GM21360 (cell line): ENCODE measurements around the gene CDK14.
"Not testable (repeated sequence)": the region's sequence is repeated elsewhere in the genome, so short reads cannot be mapped to it uniquely, and the experiment has no call there.

Source experiments
- ATAC-seq: cut with Tn5 transposase; IDR thresholded peaks from one replicate; pipeline ENCODE4 v1.9.1; 2021; ENCODE audit warnings: mild to moderate bottlenecking, moderate library complexity; ENCODE audit not compliant: unreplicated experiment

CDK14 gene

GRCh38 chr7:90629297-90629918, 33.3 kb downstream of the CDK14 start:
- peak; percentile 71 for ATAC-seq

GRCh38 chr7:90631502-90631901, 35.4 kb downstream of the CDK14 start:
- no peak for ATAC-seq

GRCh38 chr7:90639683-90640082, 43.6 kb downstream of the CDK14 start:
- not testable (repeated sequence) for ATAC-seq

- no peak for ATAC-seq
Measured at GRCh38 chr7:90642978-90643377, 46.9 kb downstream of the CDK14 start.

GRCh38 chr7:90645784-90646183, 49.7 kb downstream of the CDK14 start:
- ATAC-seq, result no peak

- ATAC-seq, result no peak
Measured at GRCh38 chr7:90648107-90648506, 52.0 kb downstream of the CDK14 start.

- ATAC-seq, result no peak
Measured at GRCh38 chr7:90648834-90649233, 52.7 kb downstream of the CDK14 start.

- no peak for ATAC-seq
Measured at GRCh38 chr7:90654718-90655427, 58.8 kb downstream of the CDK14 start.

GRCh38 chr7:90655566-90655965, 59.4 kb downstream of the CDK14 start:
- ATAC-seq, result peak; percentile 61

- ATAC-seq, result no peak
Measured at GRCh38 chr7:90657481-90657880, 61.4 kb downstream of the CDK14 start.

GRCh38 chr7:90660100-90660499, 64.0 kb downstream of the CDK14 start:
- ATAC-seq, result no peak

GRCh38 chr7:90660819-90661218, 64.7 kb downstream of the CDK14 start:
- ATAC-seq, result peak; percentile 66

GRCh38 chr7:90661290-90662151, 65.4 kb downstream of the CDK14 start:
- peak; percentile 6 for ATAC-seq

- ATAC-seq, result no peak
Measured at GRCh38 chr7:90663176-90663575, 67.1 kb downstream of the CDK14 start.

- no peak for ATAC-seq
Measured at GRCh38 chr7:90666186-90666585, 70.1 kb downstream of the CDK14 start.

- ATAC-seq, result no peak
Measured at GRCh38 chr7:90668992-90669391, 72.9 kb downstream of the CDK14 start.

GRCh38 chr7:90669492-90669891, 73.4 kb downstream of the CDK14 start:
- peak; percentile 72 for ATAC-seq

- ATAC-seq, result no peak
Measured at GRCh38 chr7:90671571-90671970, 75.5 kb downstream of the CDK14 start.

GRCh38 chr7:90672210-90672609, 76.1 kb downstream of the CDK14 start:
- ATAC-seq, result no peak

- ATAC-seq, result no peak
Measured at GRCh38 chr7:90674625-90675024, 78.5 kb downstream of the CDK14 start.

- no peak for ATAC-seq
Measured at GRCh38 chr7:90675982-90676381, 79.9 kb downstream of the CDK14 start.
